ENCODE data around the gene SLC17A3.

The SLC17A3 gene

GRCh38 chr6:25888626-25889025, 14.6 kb upstream of the SLC17A3 start:
- no peak for DNase-seq

- DNase-seq, result no peak
These were observed 12.0 kb upstream of the SLC17A3 start for GRCh38 chr6:25886066-25886465.

DNA sequence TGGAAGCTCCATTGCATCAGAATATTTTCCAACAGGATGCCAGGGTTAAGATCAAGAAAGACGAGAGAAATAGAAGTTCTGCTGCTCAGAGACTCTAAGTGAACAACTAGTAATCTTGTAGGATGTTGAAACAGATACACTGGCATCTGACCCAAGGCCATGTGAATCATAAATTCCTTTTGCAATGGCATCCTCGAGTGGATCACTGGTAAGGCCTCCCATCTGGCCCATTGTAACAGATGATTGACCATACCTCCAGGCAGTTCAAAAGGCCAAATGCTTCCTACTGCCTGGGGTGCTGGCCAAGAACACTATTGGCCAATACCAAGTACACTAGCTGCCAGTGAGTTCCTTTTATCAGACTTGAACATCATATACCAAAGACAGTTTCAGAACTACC, 9.9 kb upstream of the SLC17A3 start:
- no peak for DNase-seq

DNA sequence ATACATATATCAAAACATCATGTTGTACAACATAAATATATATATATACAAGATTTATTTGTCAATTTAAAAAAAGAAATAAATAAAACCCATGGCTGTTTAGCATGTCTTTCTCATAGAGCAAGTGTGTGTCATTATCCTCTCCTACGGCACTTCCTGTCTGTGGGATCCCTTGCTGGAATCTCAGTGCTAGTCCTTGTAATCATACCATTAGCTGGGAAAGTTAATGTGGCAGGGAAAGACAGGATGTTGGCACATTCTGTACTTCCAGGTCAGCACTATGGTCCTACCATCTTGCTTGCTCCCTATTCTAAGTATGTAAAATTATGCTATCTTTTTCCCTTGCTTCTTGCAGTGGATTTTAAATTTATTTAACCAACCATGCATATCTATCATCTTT, 9.5 kb upstream of the SLC17A3 start:
- no peak for DNase-seq

GRCh38 chr6:25882051-25882496, 8.0 kb upstream of the SLC17A3 start:
- peak; percentile 73 for DNase-seq

DNA sequence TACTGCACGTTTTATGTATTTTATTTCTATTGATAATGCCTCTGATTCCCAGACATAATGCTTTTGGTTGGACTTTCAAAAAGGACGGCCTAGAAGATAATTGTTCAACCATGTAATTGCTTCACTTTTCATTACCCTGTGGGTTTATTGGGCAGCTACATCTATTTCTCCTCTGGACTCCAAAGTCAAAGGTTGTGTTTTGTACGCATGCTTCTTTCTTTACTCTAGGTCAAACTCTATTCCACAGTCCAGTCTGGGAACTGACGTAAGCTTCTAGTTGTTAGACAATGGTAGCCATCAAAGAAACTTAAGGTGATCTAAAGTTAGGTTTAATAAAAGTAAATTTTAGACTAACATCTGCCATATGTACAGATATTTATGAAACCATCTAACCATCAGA, 6.6 kb upstream of the SLC17A3 start:
- no peak for DNase-seq

GRCh38 chr6:25878721-25879322, 4.8 kb upstream of the SLC17A3 start:
- no peak for DNase-seq

DNA sequence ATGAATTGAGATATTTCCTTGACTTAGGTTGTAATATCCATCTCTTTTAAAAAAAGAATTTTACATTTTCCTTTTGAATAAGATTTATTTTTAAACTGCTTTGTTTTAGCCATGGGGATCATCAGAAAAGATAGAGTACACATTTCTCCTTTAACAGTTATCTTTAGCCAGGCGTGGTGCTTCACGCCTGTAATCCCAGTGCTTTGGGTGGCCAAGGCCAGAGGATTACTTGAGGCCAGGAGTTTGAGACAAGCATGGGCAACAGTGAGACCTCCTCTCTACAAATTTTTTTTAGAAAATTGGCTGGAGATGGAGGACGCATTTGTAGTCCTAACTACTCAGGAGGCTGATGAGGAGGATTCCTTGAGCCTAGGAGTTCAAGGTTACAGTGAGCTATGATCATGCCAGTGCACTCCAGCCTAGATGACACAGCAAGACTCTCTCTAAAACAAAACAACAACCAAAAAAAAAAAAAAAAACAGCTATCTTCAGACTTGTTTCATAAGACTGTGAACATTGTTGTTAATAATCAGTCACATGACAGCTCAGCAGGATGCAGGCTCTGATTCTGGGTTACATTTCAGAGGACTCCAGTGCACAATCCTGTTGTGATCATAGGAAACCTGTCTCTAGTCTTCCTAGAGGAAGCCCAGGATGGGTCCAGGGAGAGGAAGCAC, 2.0 kb upstream of the SLC17A3 start:
- DNase-seq, result no peak

- no peak for DNase-seq
These were observed 1.5 kb upstream of the SLC17A3 start for GRCh38 chr6:25875563-25875905.

GRCh38 chr6:25874822-25875562, 949 bp upstream of the SLC17A3 start:
- DNase-seq, result peak; percentile 49

GRCh38 chr6:25872814-25873213, 1.2 kb downstream of the SLC17A3 start:
- no peak for DNase-seq

GRCh38 chr6:25869840-25870239, 4.2 kb downstream of the SLC17A3 start:
- no peak for DNase-seq

DNA sequence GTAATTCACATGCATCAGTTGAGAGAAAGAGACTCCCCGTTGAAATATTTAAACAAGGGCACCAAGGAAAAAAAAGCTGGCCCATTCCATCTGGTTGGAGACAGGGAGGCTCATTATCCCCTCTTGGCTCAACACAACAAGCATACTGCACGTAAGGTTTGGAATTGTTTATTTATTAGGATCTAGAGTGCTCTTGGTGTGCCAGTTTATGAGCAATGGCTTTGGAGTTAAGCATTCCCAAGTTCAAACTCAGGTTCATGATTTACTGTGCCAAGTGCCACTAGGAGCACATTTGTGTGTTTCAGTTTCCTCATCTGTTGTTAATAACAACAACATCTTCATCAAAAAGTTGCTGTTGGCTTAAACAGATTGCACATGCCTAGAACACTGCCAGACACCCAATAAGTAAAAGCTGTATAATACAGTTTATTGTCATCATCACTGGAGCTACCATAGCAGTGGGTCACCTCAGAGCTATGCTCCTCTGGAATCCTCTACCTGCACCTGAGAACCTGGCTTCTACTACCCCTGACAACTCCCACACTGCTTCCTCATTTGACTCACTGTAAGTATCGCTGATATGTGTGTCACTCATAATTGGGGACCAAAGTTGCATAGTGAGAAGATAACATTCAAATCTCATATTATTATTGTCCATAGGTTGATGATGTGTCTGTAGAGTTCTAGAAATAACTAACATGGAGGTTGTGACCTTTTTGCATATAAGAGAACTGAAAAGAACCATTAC, 5.4 kb downstream of the SLC17A3 start:
- no peak for DNase-seq

GRCh38 chr6:25866011-25866410, 8.0 kb downstream of the SLC17A3 start:
- peak; percentile 35 for DNase-seq

- DNase-seq, result no peak
These were observed 10.7 kb downstream of the SLC17A3 start for GRCh38 chr6:25863360-25863759.

DNA sequence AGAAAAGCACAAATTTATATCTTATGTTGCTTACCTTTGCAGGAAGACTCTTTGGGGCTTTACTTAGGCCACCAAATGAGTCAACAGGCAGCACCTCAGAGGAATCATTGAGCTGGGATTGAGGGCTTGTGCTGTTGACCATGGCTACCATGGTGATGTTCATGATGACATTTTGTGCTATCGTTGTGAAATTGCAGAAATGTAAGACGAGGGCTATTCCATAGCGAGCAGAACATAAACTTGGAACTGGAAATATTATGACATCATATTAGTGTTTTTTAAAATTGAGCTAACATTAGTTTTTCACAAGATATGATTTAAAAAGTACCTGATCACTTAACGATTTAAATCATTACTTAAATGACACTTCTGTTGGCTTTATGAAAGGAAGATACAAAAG, 11.8 kb downstream of the SLC17A3 start:
- DNase-seq, result no peak

DNA sequence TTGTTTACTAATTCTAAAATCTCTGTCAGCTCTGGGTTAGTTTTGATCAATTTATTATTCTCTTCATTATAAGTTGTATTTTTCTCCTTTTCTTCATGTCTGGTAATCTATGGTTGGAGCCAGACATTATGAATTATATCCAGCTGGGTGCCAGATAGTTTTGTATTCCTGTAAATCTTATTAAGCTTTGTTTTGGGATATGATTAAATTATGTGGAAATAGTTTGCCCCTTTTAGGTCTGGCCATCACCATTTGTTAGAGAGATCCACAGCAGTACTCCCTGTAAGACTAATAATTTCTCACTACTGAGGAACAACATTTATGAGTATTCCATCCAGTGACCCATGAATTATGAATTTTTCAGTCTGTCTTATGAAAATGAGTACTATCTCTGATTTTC, 21.3 kb downstream of the SLC17A3 start:
- DNase-seq, result no peak

GRCh38 chr6:25851961-25852360, 22.1 kb downstream of the SLC17A3 start:
- DNase-seq, result no peak

GRCh38 chr6:25844518-25844917, 29.5 kb downstream of the SLC17A3 start:
- no peak for DNase-seq

- DNase-seq, result peak; percentile 80
These were observed 31.5 kb downstream of the SLC17A3 start for GRCh38 chr6:25842526-25842925.

GRCh38 chr6:25835442-25836283, 38.4 kb downstream of the SLC17A3 start:
- no peak for DNase-seq

DNA sequence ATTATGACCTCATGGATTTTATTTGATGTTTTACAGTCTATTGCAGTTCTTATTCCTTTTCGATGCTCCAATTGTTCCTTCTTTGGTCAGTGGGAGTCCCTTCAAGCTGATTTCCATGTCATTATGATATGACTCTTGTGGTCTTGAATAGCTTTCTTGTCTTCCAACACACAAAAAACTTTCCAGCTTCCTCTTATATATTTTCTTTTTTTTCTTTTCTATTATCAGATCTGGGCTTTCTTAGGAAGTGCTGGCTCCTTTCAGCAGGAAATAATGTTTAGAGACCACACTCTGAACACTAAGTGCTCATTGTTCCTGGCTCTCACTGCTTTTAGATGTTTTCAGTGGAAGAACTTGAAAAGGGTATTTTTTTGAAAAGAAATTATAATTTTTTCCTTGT, 39.1 kb downstream of the SLC17A3 start:
- no peak for DNase-seq

DNA sequence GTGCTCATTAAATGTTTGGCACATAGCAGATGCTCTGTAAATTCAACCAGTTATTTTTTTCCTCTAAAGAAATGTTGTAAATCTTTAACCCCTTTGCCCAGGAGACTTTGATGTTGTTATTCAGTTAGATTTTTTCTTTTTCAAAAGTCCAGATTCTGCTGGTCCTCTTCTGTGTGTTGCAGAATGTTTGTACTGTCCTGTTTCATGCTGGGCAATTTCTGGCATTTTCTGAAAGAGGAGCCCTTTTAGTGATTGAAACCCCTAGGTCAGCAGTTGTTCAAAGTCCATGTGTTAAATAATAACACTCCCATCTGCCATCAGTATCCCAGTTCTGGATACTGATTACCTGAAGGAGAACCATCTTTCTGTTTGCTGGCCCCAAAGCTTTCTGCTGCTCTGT, 40.9 kb downstream of the SLC17A3 start:
- DNase-seq, result no peak

All from activated CD4-positive, alpha-beta T cell treated with anti-CD3 and anti-CD28 coated beads, Interleukin-10, Interleukin-2, amounts not matched to agents 100 ng/mL and 50 ng/mL, durations not matched to agents 16 hours and 8 hours (primary cell).